OCI-LY3 (cell line): ENCODE data around the gene MYB.

ENCODE experiments used
- CTCF ChIP-seq: fragments of 200-600, 300-600 bp; sonication (generic); IDR thresholded peaks from 2 replicates; pipeline ENCODE4 v1.5.1; 2014; ENCODE audit warnings: antibody characterized with exemption, low read length, low read depth
- EZH2phosphoT487 ChIP-seq: fragments of 200-600 bp; shearing (Covaris generic); IDR thresholded peaks from 2 replicates; pipeline ENCODE4 v1.6.1; 2018; ENCODE audit warnings: antibody characterized with exemption, mixed run types, low read depth

- TF ChIP-seq EZH2phosphoT487 = no peak
- peak; percentile 66 for TF ChIP-seq CTCF
Observed at GRCh38 chr6:135145063-135145800, 35.9 kb upstream of the MYB start.
